ENCODE results near the gene DAAM2.

The DAAM2 gene

GRCh38 chr6:39801456-39802251 is 9.5 kb downstream of the DAAM2 start:
- DNase-seq (ENCODE audit: low spot score in 2 of 2) (no peak), ATAC-seq (no peak)
- no peaks in the 10 kb centered on the region for H3K4me1 Mint-ChIP-seq
- no peaks in the 10 kb centered on the region for H3K9me3 Mint-ChIP-seq
- H3K4me3 Mint-ChIP-seq: no peak overlapping the region
- no peaks in the 10 kb centered on the region for H3K36me3 Mint-ChIP-seq
- H3K27ac Mint-ChIP-seq: no peak overlapping the region

GRCh38 chr6:39803872-39804271 is 11.7 kb downstream of the DAAM2 start:
- H3K4me1 Mint-ChIP-seq: no peaks in the 10 kb centered on the region
- ATAC-seq (no peak), DNase-seq (ENCODE audit: low spot score in 2 of 2) (no peak)
- H3K4me3 Mint-ChIP-seq: no peak overlapping the region
- no peaks in the 10 kb centered on the region for H3K36me3 Mint-ChIP-seq
- H3K9me3 Mint-ChIP-seq: no peaks in the 10 kb centered on the region
- no peak overlapping the region for H3K27ac Mint-ChIP-seq

- H3K9me3 Mint-ChIP-seq: no peaks in the 10 kb centered on the region
- H3K4me3 Mint-ChIP-seq: no peak overlapping the region
- H3K4me1 Mint-ChIP-seq: no peaks in the 10 kb centered on the region
- H3K36me3 Mint-ChIP-seq: no peaks in the 10 kb centered on the region
- ATAC-seq (no peak), DNase-seq (ENCODE audit: low spot score in 2 of 2) (no peak)
- H3K27ac Mint-ChIP-seq: no peak overlapping the region
Measured at GRCh38 chr6:39804466-39805065, 12.4 kb downstream of the DAAM2 start.

GRCh38 chr6:39806278-39806677 is 14.1 kb downstream of the DAAM2 start:
- ATAC-seq (no peak), DNase-seq (ENCODE audit: low spot score in 2 of 2) (no peak)
- H3K4me1 Mint-ChIP-seq: no peaks in the 10 kb centered on the region
- H3K27ac Mint-ChIP-seq: no peak overlapping the region
- H3K4me3 Mint-ChIP-seq: no peak overlapping the region
- H3K36me3 Mint-ChIP-seq: no peaks in the 10 kb centered on the region
- no peaks in the 10 kb centered on the region for H3K9me3 Mint-ChIP-seq

GRCh38 chr6:39808346-39808745 is 16.2 kb downstream of the DAAM2 start:
- Mint-ChIP-seq H3K4me1 (no peaks in the 10 kb centered on the region), H3K4me3 (no peak overlapping the region), H3K36me3 (no peaks in the 10 kb centered on the region), H3K27ac (no peak overlapping the region), H3K9me3 (no peaks in the 10 kb centered on the region)
- no peak for ATAC-seq
- no peak for DNase-seq (ENCODE audit: low spot score in 2 of 2)

- Mint-ChIP-seq H3K9me3 (no peaks in the 10 kb centered on the region), H3K4me1 (no peaks in the 10 kb centered on the region), H3K27ac (no peak overlapping the region), H3K4me3 (no peak overlapping the region), H3K36me3 (no peaks in the 10 kb centered on the region)
- ATAC-seq (no peak), DNase-seq (ENCODE audit: low spot score in 2 of 2) (no peak)
Measured at GRCh38 chr6:39808964-39809363, 16.8 kb downstream of the DAAM2 start.

GRCh38 chr6:39811835-39812345 is 19.7 kb downstream of the DAAM2 start:
- Mint-ChIP-seq H3K4me3 (no peak overlapping the region), H3K4me1 (no peaks in the 10 kb centered on the region), H3K36me3 (no peaks in the 10 kb centered on the region), H3K9me3 (no peaks in the 10 kb centered on the region), H3K27ac (no peak overlapping the region)
- no peak for DNase-seq (ENCODE audit: low spot score in 2 of 2)
- no peak for ATAC-seq

- no peak for DNase-seq (ENCODE audit: low spot score in 2 of 2)
- no peaks in the 10 kb centered on the region for H3K4me1 Mint-ChIP-seq
- no peaks in the 10 kb centered on the region for H3K36me3 Mint-ChIP-seq
- ATAC-seq: no peak
- no peak overlapping the region for H3K27ac Mint-ChIP-seq
- no peak overlapping the region for H3K4me3 Mint-ChIP-seq
- H3K9me3 Mint-ChIP-seq: no peaks in the 10 kb centered on the region
Measured at GRCh38 chr6:39812496-39812852, 20.3 kb downstream of the DAAM2 start.

GRCh38 chr6:39812853-39813533 is 20.8 kb downstream of the DAAM2 start:
- DNase-seq (ENCODE audit: low spot score in 2 of 2) (no peak), ATAC-seq (no peak)
- H3K9me3 Mint-ChIP-seq: no peaks in the 10 kb centered on the region
- no peak overlapping the region for H3K27ac Mint-ChIP-seq
- no peaks in the 10 kb centered on the region for H3K36me3 Mint-ChIP-seq
- H3K4me3 Mint-ChIP-seq: no peak overlapping the region
- no peaks in the 10 kb centered on the region for H3K4me1 Mint-ChIP-seq

GRCh38 chr6:39814236-39814635 is 22.1 kb downstream of the DAAM2 start:
- Mint-ChIP-seq H3K4me1 (no peaks in the 10 kb centered on the region), H3K9me3 (no peaks in the 10 kb centered on the region), H3K4me3 (no peak overlapping the region), H3K27ac (no peak overlapping the region), H3K36me3 (no peaks in the 10 kb centered on the region)
- DNase-seq (ENCODE audit: low spot score in 2 of 2) (no peak), ATAC-seq (no peak)

GRCh38 chr6:39815356-39815755 is 23.2 kb downstream of the DAAM2 start:
- DNase-seq (ENCODE audit: low spot score in 2 of 2) (no peak), ATAC-seq (no peak)
- no peaks in the 10 kb centered on the region for H3K9me3 Mint-ChIP-seq
- H3K36me3 Mint-ChIP-seq: no peaks in the 10 kb centered on the region
- H3K27ac Mint-ChIP-seq: no peak overlapping the region
- H3K4me3 Mint-ChIP-seq: no peak overlapping the region
- no peaks in the 10 kb centered on the region for H3K4me1 Mint-ChIP-seq

GRCh38 chr6:39816747-39817146 is 24.6 kb downstream of the DAAM2 start:
- Mint-ChIP-seq H3K36me3 (no peaks in the 10 kb centered on the region), H3K4me3 (no peak overlapping the region), H3K4me1 (no peaks in the 10 kb centered on the region), H3K27ac (no peak overlapping the region), H3K9me3 (no peaks in the 10 kb centered on the region)
- no peak for DNase-seq (ENCODE audit: low spot score in 2 of 2)
- no peak for ATAC-seq

- Mint-ChIP-seq H3K36me3 (no peaks in the 10 kb centered on the region), H3K4me3 (no peak overlapping the region), H3K27ac (no peak overlapping the region), H3K4me1 (no peaks in the 10 kb centered on the region), H3K9me3 (no peaks in the 10 kb centered on the region)
- ATAC-seq: no peak
- DNase-seq (ENCODE audit: low spot score in 2 of 2): no peak
Measured at GRCh38 chr6:39818695-39819094, 26.5 kb downstream of the DAAM2 start.

- DNase-seq (ENCODE audit: low spot score in 2 of 2) (no peak), ATAC-seq (no peak)
- Mint-ChIP-seq H3K4me3 (no peak overlapping the region), H3K27ac (no peak overlapping the region), H3K9me3 (no peaks in the 10 kb centered on the region), H3K4me1 (no peaks in the 10 kb centered on the region), H3K36me3 (no peaks in the 10 kb centered on the region)
Measured at GRCh38 chr6:39819228-39819627, 27.1 kb downstream of the DAAM2 start.

GRCh38 chr6:39819676-39820075 is 27.5 kb downstream of the DAAM2 start:
- H3K36me3 Mint-ChIP-seq: no peaks in the 10 kb centered on the region
- H3K27ac Mint-ChIP-seq: no peak overlapping the region
- no peaks in the 10 kb centered on the region for H3K9me3 Mint-ChIP-seq
- H3K4me3 Mint-ChIP-seq: no peak overlapping the region
- H3K4me1 Mint-ChIP-seq: no peaks in the 10 kb centered on the region
- ATAC-seq (no peak), DNase-seq (ENCODE audit: low spot score in 2 of 2) (no peak)

- ATAC-seq: no peak
- Mint-ChIP-seq H3K36me3 (no peaks in the 10 kb centered on the region), H3K9me3 (no peaks in the 10 kb centered on the region)
Measured at GRCh38 chr6:39820553-39820952, 28.4 kb downstream of the DAAM2 start.

More at GRCh38 chr6:39820553-39820952, 28.4 kb downstream of the DAAM2 start:
- no peak for DNase-seq (ENCODE audit: low spot score in 2 of 2)
- Mint-ChIP-seq H3K27ac (no peak overlapping the region), H3K4me3 (no peak overlapping the region), H3K4me1 (no peaks in the 10 kb centered on the region)
